Measurements from ENCODE around the gene KIF11. TPM values are rescaled to one million over a fixed set of nuclear protein-coding genes. Genes with fewer than 3 reads are reported as not detected.

Gene KIF11
- total RNA-seq, 1 experiment from 2014 or later = 37.7 TPM

GRCh38 chr10:92553959-92554358 is 39.0 kb upstream of the KIF11 start:
- H3K4me1 Mint-ChIP-seq (ENCODE audit: low read depth, unreplicated experiment) = no peaks in the 10 kb centered on the region
- CTCF ChIA-PET = no interaction called here
- no TSS peak for BruUV-seq (replicated peaks)
- H3K36me3 ChIP-seq (ENCODE audit: control insufficient read depth, insufficient read depth, low read length) = no peaks in the 10 kb centered on the region; the same call in none of the 2 replicates
- no peaks in the 10 kb centered on the region for H3K4me1 ChIP-seq
- no peaks in the 10 kb centered on the region for H3K27me3 Mint-ChIP-seq (ENCODE audit: insufficient read depth, unreplicated experiment)
- H3K4me3 ChIP-seq (ENCODE audit: low read depth, low read length) = no peak overlapping the region
- intact Hi-C loops (cut with micrococcal nuclease; ENCODE audit: unreplicated experiment) = no loop called here
- no peak for DNase-seq
- POLR2A ChIA-PET = no interaction called here
- peaks cover 10% of the 10 kb centered on the region for H3K9me3 Mint-ChIP-seq (ENCODE audit: unreplicated experiment)
- peaks cover 8% of the 10 kb centered on the region; the same call in 1 of the 2 replicates for H3K9me3 ChIP-seq
- no peak overlapping the region for H3K4me3 Mint-ChIP-seq (ENCODE audit: unreplicated experiment)
- no peak for TF ChIP-seq CTCF (IDR thresholded peaks at IDR 0.05; ENCODE audit: insufficient read depth in 1 of 2, low read depth in 1 of 2, low read length in 1 of 2, severe bottlenecking in 1 of 2, unreplicated experiment in 1 of 2)
- H3K27ac Mint-ChIP-seq (ENCODE audit: unreplicated experiment) = no peak overlapping the region
- peaks cover 64% of the 10 kb centered on the region for H3K36me3 Mint-ChIP-seq (ENCODE audit: insufficient read depth, unreplicated experiment)
- H3K27me3 ChIP-seq (replicated peaks; ENCODE audit: control insufficient read depth, insufficient read depth, low read length) = no peaks in the 10 kb centered on the region

DNA sequence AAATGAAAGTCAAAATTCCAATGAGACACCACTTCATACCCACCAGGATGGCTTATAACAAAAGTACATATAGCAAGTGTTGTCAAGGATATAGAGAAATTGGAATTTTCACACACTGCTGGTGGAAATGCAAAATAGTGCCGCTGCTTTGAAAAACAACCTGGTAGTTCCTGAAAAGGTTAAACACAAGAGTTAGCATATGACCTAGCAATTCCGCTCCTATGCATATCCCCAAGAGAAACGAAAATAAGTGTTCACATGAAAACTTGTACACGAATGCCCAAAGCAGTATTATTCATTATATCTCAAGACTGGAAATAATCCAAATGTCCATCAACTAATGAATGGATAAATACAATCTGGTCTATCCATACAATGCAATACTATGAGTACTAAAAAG is 33.9 kb upstream of the KIF11 start:
- peaks cover under 1% of the 10 kb centered on the region for H3K9me3 Mint-ChIP-seq (ENCODE audit: unreplicated experiment)
- H3K4me1 ChIP-seq = no peaks in the 10 kb centered on the region
- no peaks in the 10 kb centered on the region for H3K27me3 ChIP-seq (replicated peaks; ENCODE audit: control insufficient read depth, insufficient read depth, low read length)
- DNase-seq = no peak
- ChIA-PET CTCF (no interaction called here), POLR2A (no interaction called here)
- no TSS peak for BruUV-seq (replicated peaks)
- H3K27ac Mint-ChIP-seq (ENCODE audit: unreplicated experiment) = no peak overlapping the region
- intact Hi-C loops (cut with micrococcal nuclease; ENCODE audit: unreplicated experiment) = no loop called here
- no peak for TF ChIP-seq CTCF (IDR thresholded peaks at IDR 0.05; ENCODE audit: insufficient read depth in 1 of 2, low read depth in 1 of 2, low read length in 1 of 2, severe bottlenecking in 1 of 2, unreplicated experiment in 1 of 2)
- H3K4me1 Mint-ChIP-seq (ENCODE audit: low read depth, unreplicated experiment) = no peaks in the 10 kb centered on the region
- H3K9me3 ChIP-seq = peaks cover 9% of the 10 kb centered on the region; the same call in 1 of the 2 replicates
- H3K36me3 Mint-ChIP-seq (ENCODE audit: insufficient read depth, unreplicated experiment) = peaks cover 79% of the 10 kb centered on the region
- no peak overlapping the region for H3K4me3 Mint-ChIP-seq (ENCODE audit: unreplicated experiment)
- H3K27me3 Mint-ChIP-seq (ENCODE audit: insufficient read depth, unreplicated experiment) = no peaks in the 10 kb centered on the region
- H3K4me3 ChIP-seq (ENCODE audit: low read depth, low read length) = no peak overlapping the region
- H3K36me3 ChIP-seq (ENCODE audit: control insufficient read depth, insufficient read depth, low read length) = peaks cover 1% of the 10 kb centered on the region

GRCh38 chr10:92562424-92562823 is 30.5 kb upstream of the KIF11 start:
- Mint-ChIP-seq H3K9me3 (ENCODE audit: unreplicated experiment) (no peaks in the 10 kb centered on the region), H3K36me3 (ENCODE audit: insufficient read depth, unreplicated experiment) (peaks cover 75% of the 10 kb centered on the region), H3K27me3 (ENCODE audit: insufficient read depth, unreplicated experiment) (no peaks in the 10 kb centered on the region), H3K4me3 (ENCODE audit: unreplicated experiment) (no peak overlapping the region), H3K27ac (ENCODE audit: unreplicated experiment) (peak overlapping the region; percentile 12), H3K4me1 (ENCODE audit: low read depth, unreplicated experiment) (no peaks in the 10 kb centered on the region)
- ChIA-PET CTCF (no interaction called here), POLR2A (no interaction called here)
- H3K9me3 ChIP-seq = 0 out of 2 replicates have a peak, but pooled peaks cover 3% of the 10 kb centered on the region
- H3K4me3 ChIP-seq (ENCODE audit: low read depth, low read length) = no peak overlapping the region
- no peak for DNase-seq
- no TSS peak for BruUV-seq (replicated peaks)
- H3K27me3 ChIP-seq (replicated peaks; ENCODE audit: control insufficient read depth, insufficient read depth, low read length) = no peaks in the 10 kb centered on the region
- no peak for TF ChIP-seq CTCF (IDR thresholded peaks at IDR 0.05; ENCODE audit: insufficient read depth in 1 of 2, low read depth in 1 of 2, low read length in 1 of 2, severe bottlenecking in 1 of 2, unreplicated experiment in 1 of 2)
- H3K4me1 ChIP-seq = no peaks in the 10 kb centered on the region
- intact Hi-C loops (cut with micrococcal nuclease; ENCODE audit: unreplicated experiment) = no loop called here
- H3K36me3 ChIP-seq (ENCODE audit: control insufficient read depth, insufficient read depth, low read length) = peaks cover 1% of the 10 kb centered on the region; the same call in 1 of the 2 replicates

Data from Caco-2 (cell line).